Heart left ventricle (tissue), 16 donors: ENCODE data around the gene CHAF1A. TPM values are rescaled to one million over a fixed set of nuclear protein-coding genes. Genes with fewer than 3 reads are reported as not detected.

ENCODE experiments used
- ATAC-seq, 4 donors: fragments of 200-7000 bp; cut with Tn5 transposase; one replicate each; pipeline ENCODE4 v1.9.1; 2020 to 2022; ENCODE audit warnings: moderate library complexity in 4 of 4, mild to moderate bottlenecking in 3 of 4, moderate number of reproducible peaks in 1 of 4
- DNase-seq, 5 donors: peaks; one replicate each; pipeline ENCODE4 v3.0.0-alpha.2; 2020
- H3K27ac ChIP-seq, 12 donors: fragments of 200-600 bp; sonication (generic) in 4 of 12; one replicate each; pipeline versions ENCODE4 v1.5.0 to v1.8.0; 2016 to 2022; ENCODE audit warnings: mild to moderate bottlenecking in 2 of 12
- H3K27me3 ChIP-seq, 9 donors: fragments of 200-600 bp; sonication (generic) in 2 of 9; one replicate each; pipeline versions ENCODE4 v1.5.1 to v1.8.0; 2016 to 2022; ENCODE audit warnings: mild to moderate bottlenecking in 3 of 9
- H3K36me3 ChIP-seq, 9 donors: fragments of 200-600 bp; sonication (generic) in 2 of 9; one replicate each; pipeline versions ENCODE4 v1.5.0 to v1.8.0; 2018 to 2022; ENCODE audit warnings: mild to moderate bottlenecking in 2 of 9
- H3K4me1 ChIP-seq, 12 donors: fragments of 200-600 bp; sonication (generic) in 4 of 12; one replicate each; pipeline versions ENCODE4 v1.5.0 to v1.8.0; 2016 to 2022; ENCODE audit warnings: mild to moderate bottlenecking in 3 of 12
- H3K4me3 ChIP-seq, 12 donors: fragments of 200-600 bp; sonication (generic) in 4 of 12; one replicate each; pipeline versions ENCODE4 v1.5.0 to v1.8.0; 2017 to 2022; ENCODE audit warnings: mild to moderate bottlenecking in 9 of 12, moderate library complexity in 4 of 12
- H3K9me3 ChIP-seq, 12 donors: fragments of 200-600 bp; sonication (generic) in 4 of 12; one replicate each; pipeline versions ENCODE4 v1.5.0 to v1.8.0; 2016 to 2022; ENCODE audit warnings: mild to moderate bottlenecking in 1 of 12
- CTCF ChIP-seq, 12 donors: fragments of 200-600 bp; sonication (generic) in 4 of 12; IDR thresholded peaks; one replicate each; pipeline versions ENCODE4 v1.5.0 to v1.8.0; 2018 to 2022; ENCODE audit warnings: antibody characterized with exemption in 12 of 12, mild to moderate bottlenecking in 5 of 12
- POLR2A ChIP-seq, 2 donors: fragments of 450-650 bp; IDR thresholded peaks; one replicate each; pipeline ENCODE4 v1.6.1; 2017; ENCODE audit warnings: antibody characterized with exemption in 2 of 2, mild to moderate bottlenecking in 2 of 2, moderate library complexity in 2 of 2
- whole genome bisulfite sequencing, 4 donors: extraction: QIAGEN DNeasy Blood & Tissue Kit in 2 of 4; methylation state at CpG; one replicate each; pipeline versions ENCODE4 v1.1.5 to v1.1.7; 2013 to 2018; 5-methylcytosine and 5-hydroxymethylcytosine counted together
- intact Hi-C, 10 donors: fragments of 100-400 bp; cut with DNase I; formaldehyde crosslinking; loops; one replicate each; pipeline versions ENCODE4 v1.11.1 to v1.14.2; 2022
- polyA plus RNA-seq, 2 donors: library from polyadenylated mRNA; stranded (reverse); fragments of 200-250 nt; gene quantifications; one replicate each; pipeline ENCODE4 v1.2.3, GENCODE V29; 2013
- total RNA-seq, 9 donors: library from RNA; depleted of rRNA in 2 of 9; stranded (reverse); fragments of >200 nt in 2 of 9; fragmentation: NEBNext Ultra II Directional in 3 of 9; extraction: Animal tissue kit (Norgen Biotek cat#: 25700) in 3 of 9; gene quantifications; one replicate each; pipeline versions ENCODE4 v1.1.0 to v1.2.4, GENCODE V29; 2016 to 2023
- donor health status: ischemic (EF 13 %, LVEDD 7.1; RV severe dilation, severe dysfunction).
- donor health status: healthy with polysubstance abuse.
- donor health status: DM: no; HTN: yes; CAD: no.
- donor health status: DM: no; HTN: no; CAD: no.
- donor health status: ischemic (EF 25% LVEDD 6.9; RV normal size, moderate dysfunction).
- donor health status: ischemic (EF 25% LVEDD 5.7; RV mildly dilated, moderate dysfunction).
- donor health status: healthy.
- donor health status: DM: yes; HTN: yes; CAD: no.
- donor health status: ischemic (EF 35%, LVEDD 5.7; RV mildly dilated, moderate dysfunction).
- donor health status: nonischemic (EF 11% LVEDD 7.7; RV severe dilation, severe dysfunction).
- donor health status: DM: yes; HTN: yes; CAD: no.
- donor health status: PGD.
- donor health status: ischemic (EF 29% LVEDD 5.4; RV normal size, mild dysfunction).
- donor health status: nonischemic (EF 23%, LVEDD 6.1; RV moderate dilation, normal function).

Gene CHAF1A
- total and polyA plus RNA-seq, 11 donors, result 2.9 to 10.7 (median 5.5) TPM

GRCh38 chr19:4358709-4359626, 43.5 kb upstream of the CHAF1A start:
- Histone ChIP-seq H3K36me3 (peaks cover 0 to 64% (median 48%) of the 10 kb centered on the region in 9 donors), H3K4me3 (no peak overlapping the region), H3K9me3 (no peaks in the 10 kb centered on the region), H3K27me3 (no peaks in the 10 kb centered on the region), H3K4me1 (no peaks in the 10 kb centered on the region), H3K27ac (no peak overlapping the region)
- intact Hi-C loops, result loop anchor here in 1 of 10 donors (10.0 kb wide), 1 partner anchor 94 kb away; no protein-coding TSS in a partner anchor
- TF ChIP-seq CTCF (IDR thresholded peaks at IDR 0.05) (no peak), POLR2A (IDR thresholded peaks at IDR 0.05) (no peak)
- ATAC-seq, result no peak
- WGBS, 4 donors, result 84 to 94% (median 91%) methylated on average over 9 to 25 of the region's 25 CpGs
- DNase-seq, result peak in 1 of 5 donors; percentile 20

- H3K4me1 ChIP-seq, result no peaks in the 10 kb centered on the region
- H3K9me3 ChIP-seq, result no peaks in the 10 kb centered on the region
- DNase-seq (no peak), ATAC-seq (peak in 1 of 4 donors; percentile 3)
- H3K36me3 ChIP-seq, result peaks cover 0 to 69% (median 50%) of the 10 kb centered on the region in 9 donors
- intact Hi-C loops, result loop anchor here in 1 of 10 donors (10.0 kb wide), 1 partner anchor 95 kb away; no protein-coding TSS in a partner anchor
- WGBS, 4 donors, result 81 to 95% (median 87%) methylated on average over 5 to 13 of the region's 13 CpGs
- no peak overlapping the region for H3K4me3 ChIP-seq
- TF ChIP-seq CTCF (IDR thresholded peaks at IDR 0.05) (no peak), POLR2A (IDR thresholded peaks at IDR 0.05) (no peak)
- H3K27ac ChIP-seq, result no peak overlapping the region
- no peaks in the 10 kb centered on the region for H3K27me3 ChIP-seq
Measured at GRCh38 chr19:4359627-4360000, 42.8 kb upstream of the CHAF1A start.

GRCh38 chr19:4360081-4360569, 42.3 kb upstream of the CHAF1A start:
- H3K36me3 ChIP-seq, result peaks cover 0 to 73% (median 52%) of the 10 kb centered on the region in 9 donors
- H3K4me1 ChIP-seq, result no peaks in the 10 kb centered on the region
- intact Hi-C loops, result no loop called here
- no peaks in the 10 kb centered on the region for H3K9me3 ChIP-seq
- no peak for TF ChIP-seq CTCF (IDR thresholded peaks at IDR 0.05)
- TF ChIP-seq POLR2A (IDR thresholded peaks at IDR 0.05), result no peak
- whole genome bisulfite sequencing, 4 donors, result 86 to 95% (median 88%) methylated on average over 9 of the region's 9 CpGs
- no peaks in the 10 kb centered on the region for H3K27me3 ChIP-seq
- H3K4me3 ChIP-seq, result no peak overlapping the region
- ATAC-seq, result no peak
- H3K27ac ChIP-seq, result no peak overlapping the region
- no peak for DNase-seq

- no peak for DNase-seq
- intact Hi-C loops, result no loop called here
- peaks cover 0 to 78% (median 58%) of the 10 kb centered on the region in 9 donors for H3K36me3 ChIP-seq
- H3K27ac ChIP-seq, result no peak overlapping the region
- ATAC-seq, result no peak
- 77 to 89% (median 79%) methylated on average over 10 to 12 of the region's 12 CpGs for WGBS, 4 donors
- no peaks in the 10 kb centered on the region for H3K4me1 ChIP-seq
- H3K9me3 ChIP-seq, result no peaks in the 10 kb centered on the region
- no peak overlapping the region for H3K4me3 ChIP-seq
- H3K27me3 ChIP-seq, result no peaks in the 10 kb centered on the region
- TF ChIP-seq CTCF (IDR thresholded peaks at IDR 0.05), result no peak
- TF ChIP-seq POLR2A (IDR thresholded peaks at IDR 0.05), result no peak
Measured at GRCh38 chr19:4360641-4361151, 41.7 kb upstream of the CHAF1A start.
